Dermis blood vessel endothelial cell (primary cell): ENCODE data around the gene RDH13. TPM values are rescaled to one million over a fixed set of nuclear protein-coding genes. Genes with fewer than 3 reads are reported as not detected.
"Not testable (repeated sequence)": the region's sequence is repeated elsewhere in the genome, so short reads cannot be mapped to it uniquely, and the experiment has no call there.

Experiments
- DNase-seq: peaks from one replicate; pipeline ENCODE4 v3.0.0; 2010
- total RNA-seq: library from RNA; depleted of rRNA; stranded (reverse); fragments of >200 nt; gene quantifications from 2 replicates; pipeline ENCODE4 v1.2.3, GENCODE V29; 2014

Gene RDH13
- total RNA-seq, 1 donor from 2014 or later, result 18.4 TPM

GRCh38 chr19:55008781-55009180, 54.2 kb downstream of the RDH13 start:
- not testable (repeated sequence) for DNase-seq

- not testable (repeated sequence) for DNase-seq
Measured at GRCh38 chr19:55008189-55008588, 54.8 kb downstream of the RDH13 start.

- not testable (repeated sequence) for DNase-seq
Measured at GRCh38 chr19:55007537-55007936, 55.4 kb downstream of the RDH13 start.

DNA sequence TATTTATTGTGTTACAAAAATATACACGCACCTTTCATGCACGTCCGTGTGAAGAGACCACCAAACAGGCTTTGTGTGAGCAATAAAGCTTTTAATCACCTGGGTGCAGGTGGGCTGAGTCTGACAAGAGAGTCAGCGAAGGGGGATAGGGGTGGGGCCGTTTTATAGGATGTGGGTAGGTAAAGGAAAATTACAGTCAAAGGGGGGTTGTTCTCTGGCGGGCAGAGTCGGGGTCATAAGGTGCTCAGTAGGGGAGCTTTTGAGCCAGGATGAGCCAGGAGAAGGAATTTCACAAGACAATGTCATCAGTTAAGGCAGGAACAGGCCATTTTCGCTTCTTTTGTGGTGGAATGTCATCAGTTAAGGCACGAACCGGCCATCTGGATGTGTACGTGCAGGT, 56.2 kb downstream of the RDH13 start:
- DNase-seq, result not testable (repeated sequence)

DNA sequence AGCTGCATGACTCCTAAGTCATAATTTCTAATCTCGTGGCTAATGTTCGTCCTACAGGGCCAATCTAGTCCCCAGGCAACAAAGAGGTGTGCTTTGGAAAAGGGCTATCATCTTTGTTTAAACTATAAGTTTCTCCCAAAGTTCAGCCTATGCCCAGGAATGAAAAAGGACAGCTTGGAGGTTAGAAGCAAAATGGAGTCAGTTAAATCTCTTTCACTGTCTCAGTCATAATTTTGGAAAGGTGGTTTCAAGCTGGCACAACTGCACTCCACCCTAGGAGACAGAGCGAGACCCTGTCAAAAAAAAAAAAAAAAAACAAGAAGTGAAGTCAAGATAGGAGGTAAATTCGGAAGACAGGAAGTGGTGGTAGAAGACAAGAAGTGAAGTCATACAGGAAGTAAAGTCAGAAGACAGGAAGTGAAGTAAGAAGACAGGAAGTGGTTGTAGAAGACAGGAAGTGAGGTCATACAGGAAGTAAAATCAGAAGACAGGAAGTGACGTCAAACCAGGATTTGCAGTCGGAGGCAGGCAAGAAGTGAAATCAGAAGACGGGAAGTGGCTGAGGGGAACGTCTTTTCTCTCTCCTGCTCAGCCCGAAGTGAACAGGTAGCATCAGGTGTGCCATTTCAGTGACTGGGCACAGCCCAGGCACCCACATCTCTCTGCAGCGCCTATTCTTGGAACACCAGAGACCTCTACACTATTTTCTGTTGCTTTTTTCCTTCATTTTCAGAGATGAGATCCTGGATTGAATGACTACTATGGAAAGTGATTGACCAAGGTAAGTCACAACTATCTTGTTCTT, 57.1 kb downstream of the RDH13 start:
- peak; percentile 19 for DNase-seq

DNA sequence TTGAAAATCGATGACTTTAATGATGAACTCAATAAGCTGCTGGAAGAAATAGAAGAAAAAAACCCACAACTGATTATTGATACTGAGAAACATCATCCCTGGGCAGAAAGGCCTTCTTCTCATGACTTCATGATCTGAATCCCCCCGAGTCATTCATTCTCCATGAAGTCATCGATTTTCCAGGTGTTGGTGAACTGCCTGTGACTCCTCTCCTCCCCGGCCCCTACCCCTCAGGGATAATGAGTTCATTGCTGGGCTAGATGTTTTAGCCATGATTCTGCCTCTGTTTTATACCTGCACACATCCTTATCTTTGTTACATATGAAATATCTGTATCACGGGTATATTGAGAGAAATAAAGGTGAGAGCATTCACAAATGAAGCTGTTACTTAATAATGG, 62.2 kb downstream of the RDH13 start:
- no peak for DNase-seq

DNA sequence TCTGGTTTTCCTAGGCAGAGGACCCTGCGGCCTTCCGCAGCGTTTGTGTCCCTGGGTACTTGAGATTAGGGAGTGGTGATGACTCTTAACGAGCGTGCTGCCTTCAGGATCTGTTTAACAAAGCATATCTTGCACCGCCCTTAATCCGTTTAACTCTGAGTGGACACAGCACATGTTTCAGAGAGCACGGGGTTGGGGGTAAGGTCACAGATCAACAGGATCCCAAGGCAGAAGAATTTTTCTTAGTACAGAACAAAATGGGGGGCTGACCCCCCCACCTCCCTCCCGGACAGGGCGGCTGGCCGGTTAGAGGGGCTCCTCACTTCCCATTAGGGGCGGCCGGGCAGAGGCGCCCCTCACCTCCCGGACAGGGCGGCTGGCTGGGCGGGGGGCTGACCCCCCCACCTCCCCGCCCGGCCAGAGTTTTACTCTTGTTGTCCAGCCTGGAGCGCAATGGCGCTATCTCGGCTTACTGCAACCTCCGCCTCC, 64.2 kb downstream of the RDH13 start:
- not testable (repeated sequence) for DNase-seq

- DNase-seq, result no peak
Measured at GRCh38 chr19:54995561-54995960, 67.4 kb downstream of the RDH13 start.

Other genes with a start within 250 kb of the RDH13 start
- not detected in 2 replicates for gene KIR3DL1, start 246.7 kb downstream of the RDH13 start, total RNA-seq
- gene KIR2DS4, start 230.5 kb downstream of the RDH13 start, total RNA-seq, result not detected in 2 replicates
- not detected in 2 replicates for gene KIR3DL2, start 212.7 kb downstream of the RDH13 start, total RNA-seq
- gene FCAR, start 188.9 kb downstream of the RDH13 start, total RNA-seq, result not detected in 2 replicates
- gene NCR1, start 157.0 kb downstream of the RDH13 start, total RNA-seq, result not detected in 2 replicates
- gene NLRP7, start 115.6 kb downstream of the RDH13 start, total RNA-seq, result under 0.01 TPM in 1 of 2 replicates, not detected in the other
- 7.3 and 9.9 TPM in 2 replicates for gene NLRP2, start 96.8 kb downstream of the RDH13 start, total RNA-seq
- gene GP6, start 24.9 kb downstream of the RDH13 start, total RNA-seq, result not detected in 2 replicates
- gene EPS8L1, start 12.7 kb upstream of the RDH13 start, total RNA-seq, result 12.6 and 15.6 TPM in 2 replicates
- gene PPP1R12C, start 54.5 kb upstream of the RDH13 start, total RNA-seq, result 37.4 and 40.3 TPM in 2 replicates
- gene TNNT1, start 86.1 kb upstream of the RDH13 start, total RNA-seq, result 0.60 and 1.7 TPM in 2 replicates
- gene TNNI3, start 94.6 kb upstream of the RDH13 start, total RNA-seq, result not detected in 2 replicates
- 0.34 and 0.42 TPM in 2 replicates for gene DNAAF3, start 103.5 kb upstream of the RDH13 start, total RNA-seq
- gene SYT5, start 117.1 kb upstream of the RDH13 start, total RNA-seq, result not detected in 2 replicates
- gene PTPRH, start 146.4 kb upstream of the RDH13 start, total RNA-seq, result 0.17 and 0.19 TPM in 2 replicates
- 1.0 and 1.1 TPM in 2 replicates for gene TMEM86B, start 165.6 kb upstream of the RDH13 start, total RNA-seq
- gene PPP6R1, start 195.9 kb upstream of the RDH13 start, total RNA-seq, result 23.8 and 54.5 TPM in 2 replicates
- gene HSPBP1, start 217.0 kb upstream of the RDH13 start, total RNA-seq, result 23.5 and 41.4 TPM in 2 replicates
- 0.79 and 2.2 TPM in 2 replicates for gene BRSK1, start 220.8 kb upstream of the RDH13 start, total RNA-seq